Gastrocnemius medialis (tissue), 4 donors: ENCODE results near the gene C20orf141. TPM values are rescaled to one million over a fixed set of nuclear protein-coding genes. Genes with fewer than 3 reads are reported as not detected.

Source experiments
- ATAC-seq, 2 donors: fragments of 150-250 bp; one replicate each; pipeline ENCODE4 v1.9.1; 2016
- DNase-seq, 2 donors: peaks; one replicate each; pipeline ENCODE4 v3.0.0-alpha.2; 2019
- H3K27ac ChIP-seq, 4 donors: fragments of 200-600 bp; sonication (generic); 1 replicate in 1 of 4; 2 replicates in 3 of 4; pipeline ENCODE4 v1.5.1; 2016 to 2018; ENCODE audit warnings: mild to moderate bottlenecking in 2 of 4, moderate library complexity in 1 of 4
- H3K27me3 ChIP-seq, 3 donors: fragments of 200-600 bp; sonication (generic) in 2 of 3; 1 replicate in 1 of 3; 2 replicates in 2 of 3; pipeline versions ENCODE4 v1.5.1 to v1.6.0; 2016 to 2019; ENCODE audit warnings: mild to moderate bottlenecking in 1 of 3, moderate library complexity in 1 of 3
- H3K36me3 ChIP-seq, 2 donors: fragments of 200-600 bp; sonication (generic) in 1 of 2; one replicate each; pipeline ENCODE4 v1.5.1; 2017 to 2018
- H3K4me1 ChIP-seq, 2 donors: fragments of 200-600 bp; sonication (generic) in 1 of 2; one replicate each; pipeline ENCODE4 v1.5.1; 2016 to 2017; ENCODE audit warnings: mild to moderate bottlenecking in 2 of 2
- H3K4me3 ChIP-seq, 4 donors: fragments of 200-600 bp; sonication (generic) in 3 of 4; 1 replicate in 1 of 4; 2 replicates in 3 of 4; pipeline ENCODE4 v1.5.1; 2016 to 2019; ENCODE audit warnings: mild to moderate bottlenecking in 2 of 4
- H3K9me3 ChIP-seq, 3 donors: fragments of 200-600 bp; sonication (generic) in 2 of 3; 1 replicate in 1 of 3; 2 replicates in 2 of 3; pipeline ENCODE4 v1.5.1; 2016 to 2019
- POLR2A ChIP-seq, 2 donors: fragments of 450-650 bp; IDR thresholded peaks; one replicate each; pipeline ENCODE4 v1.6.1; 2017; ENCODE audit warnings: antibody characterized with exemption in 2 of 2, mild to moderate bottlenecking in 2 of 2, moderate library complexity in 2 of 2
- in situ Hi-C, 4 donors: fragments of 200-750 bp; cut with MboI; loops; one replicate each; pipeline versions ENCODE4 v1.15.0 to v1.8.0; 2017; ENCODE audit warnings: low sequenced_read_pairs in 4 of 4
- intact Hi-C: fragments of 100-400 bp; cut with DNase I; formaldehyde crosslinking; loops from one replicate; pipeline ENCODE4 v1.15.1; 2023; ENCODE audit warnings: low total_unique reads
- total RNA-seq, 4 donors: library from RNA; depleted of rRNA; stranded (reverse); fragments of >200 nt; gene quantifications; one replicate each; pipeline versions ENCODE4 v1.1.0 to v1.2.3, GENCODE V29; 2016
- TF ChIP-seq, protein P1 (sequence below), 5 experiments: fragments of 450-650 bp in 3 of 5; fragments of 200-600 bp in 2 of 5; sonication (generic) in 2 of 5; IDR thresholded peaks in 4 of 5; conservative IDR thresholded peaks in 1 of 5; 1 replicate in 4 of 5; 2 replicates in 1 of 5; pipeline ENCODE4 v1.5.1; 2016 to 2019; ENCODE audit warnings: antibody characterized with exemption in 5 of 5, mild to moderate bottlenecking in 3 of 5, moderate library complexity in 3 of 5

The C20orf141 gene
- total RNA-seq, 4 donors from 2014 or later: not detected

DNA sequence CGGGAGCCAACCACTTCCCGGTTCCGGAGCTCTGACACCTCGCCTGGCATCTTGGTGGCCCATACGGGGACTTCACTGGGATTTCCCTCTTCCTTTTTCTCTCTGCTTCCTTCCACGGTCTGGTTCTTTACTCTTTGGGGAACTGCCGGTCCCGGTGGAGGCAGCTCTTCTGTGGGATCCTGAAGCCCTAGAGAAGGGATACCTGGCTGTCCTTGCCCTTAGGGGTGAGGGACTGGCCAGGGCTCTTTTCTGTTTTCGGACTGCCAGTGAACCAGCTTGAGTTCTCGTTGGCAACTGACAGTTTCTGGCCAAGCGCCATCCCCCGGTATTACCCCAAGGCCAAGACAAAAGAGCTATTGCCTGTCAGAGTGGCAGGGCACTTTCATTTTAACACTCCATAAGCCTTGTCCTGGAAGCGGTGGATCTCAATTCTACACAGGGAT is 13.5 kb upstream of the C20orf141 start:
- ATAC-seq (no peak), DNase-seq (no peak)
- H3K4me1 ChIP-seq: peaks cover 0 to 6% of the 10 kb centered on the region in 2 donors
- no peaks in the 10 kb centered on the region for H3K36me3 ChIP-seq
- intact Hi-C loops (no loop called here), in situ Hi-C loops (no loop called here)
- H3K27ac ChIP-seq: no peak overlapping the region
- peaks cover 0 to 7% (median 0%) of the 10 kb centered on the region in 3 donors for H3K9me3 ChIP-seq
- H3K4me3 ChIP-seq: no peak overlapping the region
- TF ChIP-seq, protein P1, sequence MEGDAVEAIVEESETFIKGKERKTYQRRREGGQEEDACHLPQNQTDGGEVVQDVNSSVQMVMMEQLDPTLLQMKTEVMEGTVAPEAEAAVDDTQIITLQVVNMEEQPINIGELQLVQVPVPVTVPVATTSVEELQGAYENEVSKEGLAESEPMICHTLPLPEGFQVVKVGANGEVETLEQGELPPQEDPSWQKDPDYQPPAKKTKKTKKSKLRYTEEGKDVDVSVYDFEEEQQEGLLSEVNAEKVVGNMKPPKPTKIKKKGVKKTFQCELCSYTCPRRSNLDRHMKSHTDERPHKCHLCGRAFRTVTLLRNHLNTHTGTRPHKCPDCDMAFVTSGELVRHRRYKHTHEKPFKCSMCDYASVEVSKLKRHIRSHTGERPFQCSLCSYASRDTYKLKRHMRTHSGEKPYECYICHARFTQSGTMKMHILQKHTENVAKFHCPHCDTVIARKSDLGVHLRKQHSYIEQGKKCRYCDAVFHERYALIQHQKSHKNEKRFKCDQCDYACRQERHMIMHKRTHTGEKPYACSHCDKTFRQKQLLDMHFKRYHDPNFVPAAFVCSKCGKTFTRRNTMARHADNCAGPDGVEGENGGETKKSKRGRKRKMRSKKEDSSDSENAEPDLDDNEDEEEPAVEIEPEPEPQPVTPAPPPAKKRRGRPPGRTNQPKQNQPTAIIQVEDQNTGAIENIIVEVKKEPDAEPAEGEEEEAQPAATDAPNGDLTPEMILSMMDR (IDR thresholded peaks at IDR 0.05 in 4 of 5, conservative IDR thresholded peaks at IDR 0.05 in 1 of 5): no peak
- TF ChIP-seq POLR2A (IDR thresholded peaks at IDR 0.05): no peak
- H3K27me3 ChIP-seq: peaks cover 59 to 80% (median 75%) of the 10 kb centered on the region in 3 donors

DNA sequence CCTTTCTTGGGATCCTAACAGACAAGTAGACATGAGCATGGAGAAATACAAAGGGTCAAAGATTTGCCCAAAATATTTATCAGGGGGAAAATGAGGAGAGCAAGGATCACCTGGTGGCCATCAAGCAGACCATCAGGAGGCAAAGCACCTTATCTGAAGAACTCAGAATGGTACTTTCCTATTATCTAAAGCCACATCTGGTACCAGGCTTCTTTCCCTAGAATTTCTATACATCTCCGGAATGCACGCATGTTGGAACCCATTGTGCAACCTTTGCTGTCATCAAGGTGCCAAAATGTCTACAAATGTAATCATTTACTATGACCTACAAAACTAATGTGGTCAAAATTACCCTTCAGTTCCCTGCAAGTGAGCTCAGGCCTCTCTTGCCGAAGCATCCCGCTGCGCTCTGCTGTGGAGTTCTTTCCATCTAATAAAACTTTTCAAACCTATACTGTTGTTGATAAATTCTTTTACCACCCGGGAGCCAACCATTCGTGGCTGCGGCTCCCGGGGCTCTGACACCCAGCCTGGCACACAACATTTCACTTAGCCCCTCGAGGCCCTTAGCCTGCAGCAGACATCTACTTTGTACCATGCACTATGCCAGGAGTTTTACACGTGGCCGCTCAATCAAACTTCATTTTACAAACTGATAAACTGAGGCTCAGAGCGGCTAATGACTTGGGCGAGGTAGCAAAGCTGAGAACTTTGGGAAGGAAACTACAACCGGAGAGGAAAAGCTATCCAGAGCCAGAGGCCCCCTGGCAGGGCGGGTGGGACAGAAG is 10.6 kb upstream of the C20orf141 start:
- no peak for TF ChIP-seq POLR2A (IDR thresholded peaks at IDR 0.05)
- TF ChIP-seq, protein P1 (IDR thresholded peaks at IDR 0.05 in 4 of 5, conservative IDR thresholded peaks at IDR 0.05 in 1 of 5): no peak
- in situ Hi-C loops: no loop called here
- intact Hi-C loops: no loop called here
- H3K36me3 ChIP-seq: no peaks in the 10 kb centered on the region
- no peak for ATAC-seq
- H3K27me3 ChIP-seq: peaks cover 59 to 83% (median 72%) of the 10 kb centered on the region in 3 donors
- peaks cover 0 to 6% of the 10 kb centered on the region in 2 donors for H3K4me1 ChIP-seq
- no peak for DNase-seq
- no peak overlapping the region for H3K4me3 ChIP-seq
- no peak overlapping the region for H3K27ac ChIP-seq
- H3K9me3 ChIP-seq: peaks cover 0 to 7% (median 0%) of the 10 kb centered on the region in 3 donors

DNA sequence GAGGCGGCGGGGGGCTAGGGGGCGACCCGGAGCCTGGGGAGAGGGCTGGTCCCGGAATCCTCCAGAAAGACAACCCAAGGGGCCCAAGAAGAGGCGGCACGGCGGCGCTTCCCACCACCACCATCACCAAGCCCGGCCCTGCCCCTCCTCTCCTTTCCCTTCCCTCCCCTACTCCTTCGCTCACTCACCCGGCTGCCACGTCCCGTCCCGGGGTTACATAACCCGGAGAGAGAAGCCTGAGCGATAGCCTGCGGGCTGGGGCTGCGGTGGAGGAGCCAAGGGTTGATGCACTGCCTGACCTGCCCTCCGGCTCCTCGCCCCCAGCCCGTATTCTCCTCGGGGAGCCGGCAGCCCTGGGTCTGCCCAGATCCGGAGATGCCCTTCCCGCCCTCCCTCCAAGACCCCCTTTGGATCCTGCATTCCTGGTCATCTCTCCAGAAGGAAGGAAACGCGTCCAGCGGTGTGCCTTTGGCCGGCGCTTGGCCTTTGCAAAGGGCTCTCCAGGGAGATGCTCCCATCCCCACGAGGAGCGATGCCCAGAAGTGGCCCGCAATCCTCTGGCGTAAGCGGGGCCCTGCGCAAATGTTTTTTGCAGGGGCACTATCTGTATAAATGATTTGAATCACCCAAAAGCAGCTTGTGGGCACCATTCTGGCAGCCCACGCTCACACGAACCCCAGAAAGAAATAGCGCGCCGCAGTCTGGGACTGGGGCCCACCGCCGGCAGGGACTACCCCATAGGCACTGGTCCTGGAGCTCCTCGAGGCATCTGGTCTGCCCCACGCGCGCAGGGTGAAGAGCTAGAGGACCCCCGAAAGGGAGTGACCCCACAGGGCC is 9.7 kb upstream of the C20orf141 start:
- in situ Hi-C loops: no loop called here
- H3K9me3 ChIP-seq: peaks cover 0 to 7% (median 0%) of the 10 kb centered on the region in 3 donors
- no peaks in the 10 kb centered on the region for H3K36me3 ChIP-seq
- DNase-seq (no peak), ATAC-seq (no peak)
- no peak for TF ChIP-seq POLR2A (IDR thresholded peaks at IDR 0.05)
- TF ChIP-seq, protein P1 (IDR thresholded peaks at IDR 0.05 in 4 of 5, conservative IDR thresholded peaks at IDR 0.05 in 1 of 5): no peak
- no peaks in the 10 kb centered on the region for H3K4me1 ChIP-seq
- H3K27ac ChIP-seq: no peak overlapping the region
- intact Hi-C loops: no loop called here
- no peak overlapping the region for H3K4me3 ChIP-seq
- H3K27me3 ChIP-seq: peaks cover 52 to 77% (median 63%) of the 10 kb centered on the region in 3 donors

DNA sequence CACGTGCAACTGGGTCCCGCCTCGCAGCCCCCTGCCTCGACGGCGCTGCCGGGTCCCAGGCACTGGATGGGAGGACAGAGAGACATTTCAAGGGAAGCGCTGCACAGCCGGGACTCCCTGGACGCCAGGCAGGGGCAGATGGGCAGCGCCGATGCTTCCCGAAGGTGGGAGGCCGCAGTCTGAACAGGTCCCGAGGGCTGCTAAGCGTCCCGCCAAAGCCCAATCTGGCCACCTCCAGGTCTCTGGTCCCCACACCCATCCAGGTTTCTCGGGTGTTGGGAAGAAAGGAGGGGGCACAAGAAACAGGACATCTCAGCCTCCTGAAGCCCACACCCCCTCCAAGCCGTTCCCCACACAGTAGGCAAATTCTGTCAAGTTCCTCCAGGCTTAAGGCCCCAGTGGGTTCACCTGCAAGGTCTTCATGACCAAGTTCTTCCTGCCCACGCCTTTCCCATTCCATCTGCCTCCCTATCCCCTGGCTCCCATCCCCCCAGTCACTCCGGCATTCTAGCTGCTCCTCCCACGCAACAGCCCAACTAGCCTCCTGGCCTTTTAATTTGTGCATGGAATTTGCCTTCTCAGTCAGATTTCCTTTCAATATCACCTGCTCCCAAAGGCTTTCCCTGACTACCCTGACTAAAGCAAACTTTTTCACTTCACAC is 9.0 kb upstream of the C20orf141 start:
- Histone ChIP-seq H3K9me3 (peaks cover 0 to 6% (median 0%) of the 10 kb centered on the region in 3 donors), H3K36me3 (no peaks in the 10 kb centered on the region), H3K27ac (no peak overlapping the region), H3K4me3 (no peak overlapping the region), H3K27me3 (peaks cover 47 to 71% (median 56%) of the 10 kb centered on the region in 3 donors), H3K4me1 (no peaks in the 10 kb centered on the region)
- TF ChIP-seq, protein P1 (IDR thresholded peaks at IDR 0.05 in 4 of 5, conservative IDR thresholded peaks at IDR 0.05 in 1 of 5): no peak
- TF ChIP-seq POLR2A (IDR thresholded peaks at IDR 0.05): no peak
- DNase-seq (no peak), ATAC-seq (no peak)
- intact Hi-C loops (no loop called here), in situ Hi-C loops (no loop called here)
